Neural cell (in vitro differentiated cells): Measurements from ENCODE around the gene TF. TPM values are rescaled to one million over a fixed set of nuclear protein-coding genes. Genes with fewer than 3 reads are reported as not detected.

Experiments used
- H2AFZ ChIP-seq: fragments of 200-600, 300-800 bp; sonication (generic), shearing (Covaris generic); 2 replicates; pipeline ENCODE4 v1.6.0; 2014; ENCODE audit warnings: low read depth, mild to moderate bottlenecking, antibody characterized with exemption, low read length, moderate library complexity
- H3F3A ChIP-seq: fragments of 200-600 bp; shearing (Covaris generic); 2 replicates; pipeline ENCODE4 v1.6.1; 2016; ENCODE audit warnings: mild to moderate bottlenecking, moderate library complexity, mixed read lengths, antibody characterized with exemption, low read length; ENCODE audit not compliant: insufficient read depth, poor library complexity, severe bottlenecking
- H3K27ac ChIP-seq: fragments of 200-600, 300-800 bp; sonication (generic), shearing (Covaris generic); 2 replicates; pipeline ENCODE4 v1.5.1; 2014; ENCODE audit warnings: mild to moderate bottlenecking, low read length, moderate library complexity
- H3K27me3 ChIP-seq: fragments of 300-800, 200-600 bp; sonication (generic), shearing (Covaris generic); 2 replicates; pipeline ENCODE4 v1.6.0; 2014; ENCODE audit warnings: mild to moderate bottlenecking, low read depth, low read length, moderate library complexity; ENCODE audit not compliant: insufficient read depth
- H3K36me3 ChIP-seq: fragments of 300-800, 200-600 bp; sonication (generic), shearing (Covaris generic); 2 replicates; pipeline ENCODE4 v1.5.1; 2014; ENCODE audit warnings: mild to moderate bottlenecking, antibody characterized with exemption, low read length, moderate library complexity; ENCODE audit not compliant: insufficient read depth
- H3K4me2 ChIP-seq: fragments of 300-800, 200-600 bp; sonication (generic), shearing (Covaris generic); 2 replicates; pipeline ENCODE4 v1.6.0; 2014; ENCODE audit warnings: mild to moderate bottlenecking, low read length
- H3K4me3 ChIP-seq: fragments of 300-800, 200-600 bp; sonication (generic), shearing (Covaris generic); 2 replicates; pipeline ENCODE4 v1.5.1; 2014; ENCODE audit warnings: mild to moderate bottlenecking, low read length, moderate library complexity
- H3K79me2 ChIP-seq: fragments of 200-600 bp; shearing (Covaris generic); replicated peaks from 2 replicates; pipeline ENCODE4 v1.6.0; 2014; ENCODE audit warnings: mild to moderate bottlenecking, low read length, moderate library complexity; ENCODE audit not compliant: insufficient read depth
- H3K9ac ChIP-seq: fragments of 300-800, 200-600 bp; sonication (generic), shearing (Covaris generic); 2 replicates; pipeline ENCODE4 v1.6.1; 2016; ENCODE audit warnings: mild to moderate bottlenecking, low read length, mixed read lengths
- H3K9me2 ChIP-seq: fragments of 200-600 bp; shearing (Covaris generic); 2 replicates; pipeline ENCODE4 v1.6.1; 2016; ENCODE audit warnings: mild to moderate bottlenecking, low read length, mixed read lengths; ENCODE audit not compliant: insufficient read depth
- H3K9me3 ChIP-seq: fragments of 200-600, 300-800 bp; sonication (generic), shearing (Covaris generic); 2 replicates; pipeline ENCODE4 v1.6.1; 2016; ENCODE audit warnings: mild to moderate bottlenecking, mixed run types, low read length, moderate library complexity, mixed read lengths
- H4K20me1 ChIP-seq: fragments of 200-600 bp; shearing (Covaris generic); 2 replicates; pipeline ENCODE4 v1.6.1; 2016; ENCODE audit warnings: mild to moderate bottlenecking, mixed run types; ENCODE audit not compliant: insufficient read depth
- CTCF ChIP-seq: fragments of 450-650 bp; IDR thresholded peaks from 2 replicates; pipeline ENCODE4 v1.5.1; 2014; ENCODE audit warnings: antibody characterized with exemption, mild to moderate bottlenecking, moderate library complexity; ENCODE audit not compliant: poor library complexity, severe bottlenecking
- EP300 ChIP-seq: fragments of 450-650 bp; conservative IDR thresholded peaks from 2 replicates; pipeline ENCODE4 v1.6.1; 2014; ENCODE audit warnings: antibody characterized with exemption, mild to moderate bottlenecking, moderate library complexity; ENCODE audit not compliant: poor library complexity, severe bottlenecking
- EZH2 ChIP-seq: fragments of 200-600, 300-800 bp; shearing (Covaris generic), sonication (generic); IDR thresholded peaks from 2 replicates; pipeline ENCODE4 v1.6.1; 2014; ENCODE audit warnings: antibody characterized with exemption, low read length, borderline replicate concordance, mild to moderate bottlenecking; ENCODE audit not compliant: insufficient read depth, poor library complexity, severe bottlenecking
- MXI1 ChIP-seq: fragments of 450-650 bp; conservative IDR thresholded peaks from 2 replicates; pipeline ENCODE4 v1.6.1; 2014; ENCODE audit warnings: antibody characterized with exemption, mild to moderate bottlenecking; ENCODE audit not compliant: poor library complexity, severe bottlenecking
- POLR2AphosphoS5 ChIP-seq: IDR thresholded peaks from 2 replicates; pipeline ENCODE4 v1.6.1; 2012
- RAD21 ChIP-seq: fragments of 450-650 bp; conservative IDR thresholded peaks from 2 replicates; pipeline ENCODE4 v1.6.1; 2014; ENCODE audit warnings: antibody characterized with exemption, mild to moderate bottlenecking, moderate library complexity
- SMC3 ChIP-seq: fragments of 450-650 bp; conservative IDR thresholded peaks from 2 replicates; pipeline ENCODE4 v1.6.1; 2014; ENCODE audit warnings: antibody characterized with exemption, mild to moderate bottlenecking, moderate library complexity; ENCODE audit not compliant: poor library complexity
- TAF1 ChIP-seq: IDR thresholded peaks from 2 replicates; pipeline ENCODE4 v1.6.1; 2012; ENCODE audit warnings: low read depth
- polyA plus RNA-seq: library from polyadenylated mRNA; depleted of rRNA; stranded (reverse); fragments of >200 nt; gene quantifications from 2 replicates; pipeline ENCODE4 v1.2.3, GENCODE V29; 2014
- TF ChIP-seq, protein P1 (sequence below): IDR thresholded peaks from 2 replicates; pipeline ENCODE4 v1.6.1; 2012; ENCODE audit warnings: borderline replicate concordance

Gene TF
- polyA plus RNA-seq, 1 donor from 2014 or later: 1.4 TPM

- Histone ChIP-seq H4K20me1 (no peaks in the 10 kb centered on the region), H3K36me3 (no peaks in the 10 kb centered on the region)
Observed at GRCh38 chr3:133829310-133829707, 83.1 kb downstream of the TF start.

DNA sequence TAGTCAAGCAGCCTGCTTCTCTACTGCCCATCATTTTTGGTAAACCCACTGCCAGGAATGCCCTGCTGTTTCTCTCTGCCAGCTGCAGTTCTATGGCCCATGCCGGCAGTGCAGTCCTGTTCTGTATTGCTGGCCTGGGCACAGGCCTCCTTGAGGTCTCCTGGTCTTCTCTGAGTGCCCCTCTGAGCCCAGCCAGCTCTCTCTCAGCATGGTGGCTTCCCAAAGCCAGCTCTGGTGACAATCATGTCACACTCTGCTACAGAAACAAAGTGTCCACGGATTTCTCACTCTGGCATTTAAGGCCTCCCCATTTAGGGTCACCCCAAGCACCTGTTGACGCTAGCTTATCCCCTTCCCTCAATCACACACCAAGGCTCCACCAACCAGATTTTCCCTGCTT lies 83.9 kb downstream of the TF start:
- Histone ChIP-seq H3K4me2 (no peak overlapping the region), H3K4me3 (no peak overlapping the region), H3K27ac (no peak overlapping the region), H4K20me1 (no peaks in the 10 kb centered on the region), H3F3A (no peaks in the 10 kb centered on the region), H2AFZ (no peak overlapping the region), H3K79me2 (no peaks in the 10 kb centered on the region), H3K27me3 (no peaks in the 10 kb centered on the region), H3K36me3 (no peaks in the 10 kb centered on the region), H3K9ac (no peak overlapping the region), H3K9me3 (no peaks in the 10 kb centered on the region), H3K9me2 (no peaks in the 10 kb centered on the region)
- TF ChIP-seq CTCF (no peak), TAF1 (no peak), RAD21 (no peak), SMC3 (no peak), EP300 (no peak), EZH2 (no peak), POLR2AphosphoS5 (no peak), MXI1 (no peak)
- TF ChIP-seq, protein P1, sequence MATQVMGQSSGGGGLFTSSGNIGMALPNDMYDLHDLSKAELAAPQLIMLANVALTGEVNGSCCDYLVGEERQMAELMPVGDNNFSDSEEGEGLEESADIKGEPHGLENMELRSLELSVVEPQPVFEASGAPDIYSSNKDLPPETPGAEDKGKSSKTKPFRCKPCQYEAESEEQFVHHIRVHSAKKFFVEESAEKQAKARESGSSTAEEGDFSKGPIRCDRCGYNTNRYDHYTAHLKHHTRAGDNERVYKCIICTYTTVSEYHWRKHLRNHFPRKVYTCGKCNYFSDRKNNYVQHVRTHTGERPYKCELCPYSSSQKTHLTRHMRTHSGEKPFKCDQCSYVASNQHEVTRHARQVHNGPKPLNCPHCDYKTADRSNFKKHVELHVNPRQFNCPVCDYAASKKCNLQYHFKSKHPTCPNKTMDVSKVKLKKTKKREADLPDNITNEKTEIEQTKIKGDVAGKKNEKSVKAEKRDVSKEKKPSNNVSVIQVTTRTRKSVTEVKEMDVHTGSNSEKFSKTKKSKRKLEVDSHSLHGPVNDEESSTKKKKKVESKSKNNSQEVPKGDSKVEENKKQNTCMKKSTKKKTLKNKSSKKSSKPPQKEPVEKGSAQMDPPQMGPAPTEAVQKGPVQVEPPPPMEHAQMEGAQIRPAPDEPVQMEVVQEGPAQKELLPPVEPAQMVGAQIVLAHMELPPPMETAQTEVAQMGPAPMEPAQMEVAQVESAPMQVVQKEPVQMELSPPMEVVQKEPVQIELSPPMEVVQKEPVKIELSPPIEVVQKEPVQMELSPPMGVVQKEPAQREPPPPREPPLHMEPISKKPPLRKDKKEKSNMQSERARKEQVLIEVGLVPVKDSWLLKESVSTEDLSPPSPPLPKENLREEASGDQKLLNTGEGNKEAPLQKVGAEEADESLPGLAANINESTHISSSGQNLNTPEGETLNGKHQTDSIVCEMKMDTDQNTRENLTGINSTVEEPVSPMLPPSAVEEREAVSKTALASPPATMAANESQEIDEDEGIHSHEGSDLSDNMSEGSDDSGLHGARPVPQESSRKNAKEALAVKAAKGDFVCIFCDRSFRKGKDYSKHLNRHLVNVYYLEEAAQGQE: no peak

More at GRCh38 chr3:133829310-133829707, 83.1 kb downstream of the TF start:
- Histone ChIP-seq H3K9me3 (no peaks in the 10 kb centered on the region), H3K4me3 (no peak overlapping the region), H3K9me2 (no peaks in the 10 kb centered on the region), H3K9ac (no peak overlapping the region), H2AFZ (no peak overlapping the region), H3K4me2 (no peak overlapping the region), H3K79me2 (no peaks in the 10 kb centered on the region), H3K27ac (no peak overlapping the region), H3F3A (no peaks in the 10 kb centered on the region), H3K27me3 (no peaks in the 10 kb centered on the region)
- TF ChIP-seq RAD21 (no peak), CTCF (no peak), POLR2AphosphoS5 (no peak), TAF1 (no peak), EP300 (no peak), MXI1 (no peak)
- TF ChIP-seq, protein P1: no peak
